Stomach (tissue), 4 donors: ENCODE measurements around the gene KLHL21.

ENCODE experiments used
- POLR2AphosphoS5 ChIP-seq, 3 donors: sonication (generic); formaldehyde crosslinking; IDR thresholded peaks; one replicate each; pipeline ENCODE4 v1.6.1; 2016; ENCODE audit warnings: antibody characterized with exemption in 3 of 3
- TF ChIP-seq, protein P1 (sequence below), 7 experiments: fragments of 450-650 bp in 4 of 7; fragments of 200-600 bp in 3 of 7; sonication (generic) in 3 of 7; IDR thresholded peaks; one replicate each; pipeline ENCODE4 v1.5.1; 2016 to 2019; ENCODE audit warnings: antibody characterized with exemption in 7 of 7, control low read depth in 2 of 7, mild to moderate bottlenecking in 1 of 7

DNA sequence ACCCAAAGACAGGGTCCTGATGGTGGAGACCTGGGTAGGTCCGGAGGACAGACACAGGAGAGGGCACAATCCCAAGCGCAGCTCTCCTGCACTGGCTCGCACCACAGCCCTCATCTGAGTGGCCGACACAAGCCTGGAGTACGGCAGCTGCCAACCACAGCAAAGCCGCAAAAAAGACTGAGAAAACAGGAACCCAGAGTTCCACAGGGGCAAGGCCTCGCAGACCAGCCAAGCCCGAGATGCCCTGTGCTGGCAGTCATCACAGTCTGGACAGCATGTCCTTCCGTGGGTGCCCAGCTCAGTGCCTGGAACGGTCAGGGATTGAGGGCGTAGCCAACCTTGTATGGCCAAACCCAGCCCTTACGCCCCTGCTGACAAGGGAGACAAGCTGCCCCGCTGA, 11.4 kb downstream of the KLHL21 start:
- TF ChIP-seq, protein P1, sequence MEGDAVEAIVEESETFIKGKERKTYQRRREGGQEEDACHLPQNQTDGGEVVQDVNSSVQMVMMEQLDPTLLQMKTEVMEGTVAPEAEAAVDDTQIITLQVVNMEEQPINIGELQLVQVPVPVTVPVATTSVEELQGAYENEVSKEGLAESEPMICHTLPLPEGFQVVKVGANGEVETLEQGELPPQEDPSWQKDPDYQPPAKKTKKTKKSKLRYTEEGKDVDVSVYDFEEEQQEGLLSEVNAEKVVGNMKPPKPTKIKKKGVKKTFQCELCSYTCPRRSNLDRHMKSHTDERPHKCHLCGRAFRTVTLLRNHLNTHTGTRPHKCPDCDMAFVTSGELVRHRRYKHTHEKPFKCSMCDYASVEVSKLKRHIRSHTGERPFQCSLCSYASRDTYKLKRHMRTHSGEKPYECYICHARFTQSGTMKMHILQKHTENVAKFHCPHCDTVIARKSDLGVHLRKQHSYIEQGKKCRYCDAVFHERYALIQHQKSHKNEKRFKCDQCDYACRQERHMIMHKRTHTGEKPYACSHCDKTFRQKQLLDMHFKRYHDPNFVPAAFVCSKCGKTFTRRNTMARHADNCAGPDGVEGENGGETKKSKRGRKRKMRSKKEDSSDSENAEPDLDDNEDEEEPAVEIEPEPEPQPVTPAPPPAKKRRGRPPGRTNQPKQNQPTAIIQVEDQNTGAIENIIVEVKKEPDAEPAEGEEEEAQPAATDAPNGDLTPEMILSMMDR (IDR thresholded peaks at IDR 0.05): no peak
- no peak for TF ChIP-seq POLR2AphosphoS5 (IDR thresholded peaks at IDR 0.05)
